NCI-H526 (cell line): ENCODE results near the gene STK32B.

Source experiments
- DNase-seq, 2 experiments: peaks; one replicate each; lab custom pipeline; 2025; lab: John Stamatoyannopoulos, UW

STK32B gene

DNA sequence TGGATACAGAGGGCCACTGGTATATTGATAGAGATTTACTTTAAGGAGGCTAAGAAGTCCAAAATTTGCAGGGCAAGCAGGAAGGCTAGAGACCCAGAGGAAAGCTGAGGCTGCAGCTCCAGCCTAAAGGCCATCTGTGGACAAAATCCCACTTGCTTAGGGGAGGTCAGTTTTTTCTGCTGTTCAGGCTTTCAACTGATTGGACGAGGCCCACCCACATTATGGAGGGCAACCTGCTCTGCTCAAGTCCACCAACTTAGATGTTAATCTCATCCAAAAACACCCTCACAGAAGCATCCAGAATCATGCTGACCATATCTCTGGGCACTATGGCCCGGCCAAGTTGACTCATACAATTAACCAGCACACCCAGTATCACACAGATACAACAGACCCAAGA lies 480.8 kb downstream of the STK32B start:
- no peak for DNase-seq

DNA sequence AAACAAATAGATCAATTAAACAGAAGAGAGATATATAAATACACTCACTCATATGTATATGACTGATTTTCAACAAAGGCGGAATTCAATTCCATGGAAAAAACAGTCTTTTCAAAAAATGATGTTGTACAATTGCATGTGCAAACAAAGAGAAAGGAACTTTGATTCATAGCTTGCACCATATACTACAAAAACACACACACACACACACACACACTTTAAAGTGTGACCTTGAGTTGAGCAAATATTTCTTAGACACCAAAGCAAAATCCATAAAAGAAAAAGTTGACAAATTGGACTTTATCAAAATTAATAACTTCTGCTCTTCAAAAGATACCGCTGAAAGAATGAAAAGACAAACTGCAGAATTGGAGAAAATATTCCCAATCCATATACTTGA lies 488.3 kb downstream of the STK32B start:
- no peak for DNase-seq

GRCh38 chr4:5541169-5541568 lies 489.9 kb downstream of the STK32B start:
- DNase-seq = no peak

GRCh38 chr4:5543681-5544080 lies 492.4 kb downstream of the STK32B start:
- no peak for DNase-seq

DNA sequence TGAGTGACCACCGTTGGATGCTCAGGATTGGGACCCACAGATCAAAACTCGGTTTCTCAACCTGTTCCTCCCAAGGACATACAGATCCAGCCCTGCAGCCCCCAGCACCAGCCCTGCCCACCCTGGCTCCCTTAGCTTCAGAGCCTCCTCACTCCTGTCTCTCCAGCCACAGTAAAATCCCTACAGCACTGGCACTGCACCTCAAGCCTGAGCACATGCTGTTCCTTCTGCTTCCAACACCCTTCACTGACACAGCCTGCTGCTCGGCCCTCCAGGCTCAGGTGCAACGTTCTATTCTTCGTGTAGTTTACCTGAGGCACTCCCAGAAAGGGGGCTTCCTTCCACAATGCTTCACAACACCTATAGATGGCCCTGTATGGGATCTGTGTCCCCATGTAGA lies 493.5 kb downstream of the STK32B start:
- DNase-seq = no peak

DNA sequence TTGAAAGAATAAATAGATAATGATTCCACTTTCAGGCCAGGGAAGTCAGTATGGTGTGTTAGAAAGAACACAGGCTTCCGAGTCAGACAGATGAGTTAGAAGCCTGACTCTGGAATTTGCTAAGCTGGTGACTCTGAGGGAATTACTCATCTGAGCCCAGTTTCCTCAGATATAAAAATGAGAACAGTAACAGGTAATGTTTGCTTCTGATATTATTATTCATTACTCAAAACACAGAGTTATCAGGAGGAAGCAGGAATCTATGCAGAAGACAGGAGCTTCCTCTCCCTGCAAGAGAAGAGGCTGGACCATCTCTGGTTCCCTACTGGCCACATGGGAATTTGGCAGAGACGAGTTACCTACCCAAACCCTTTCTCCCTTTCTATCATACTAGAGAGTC lies 494.0 kb downstream of the STK32B start:
- DNase-seq = no peak

- no peak for DNase-seq
These were observed 496.5 kb downstream of the STK32B start for GRCh38 chr4:5547651-5548249.
